Esophagus muscularis mucosa (tissue), 4 donors: ENCODE results near the gene EEF1B2.

Experiments
- EP300 ChIP-seq: sonication (generic); formaldehyde crosslinking; IDR thresholded peaks from one replicate; pipeline ENCODE4 v1.6.1; 2017; ENCODE audit warnings: antibody characterized with exemption
- POLR2A ChIP-seq: fragments of 450-650 bp; IDR thresholded peaks from one replicate; pipeline ENCODE4 v1.6.1; 2017; ENCODE audit warnings: antibody characterized with exemption, moderate library complexity, mild to moderate bottlenecking, low read depth
- POLR2AphosphoS5 ChIP-seq, 2 donors: sonication (generic); formaldehyde crosslinking; IDR thresholded peaks; one replicate each; pipeline ENCODE4 v1.6.1; 2017; ENCODE audit warnings: antibody characterized with exemption in 2 of 2
- TF ChIP-seq, protein P1 (sequence below), 3 experiments: fragments of 200-600 bp in 2 of 3; fragments of 450-650 bp in 1 of 3; sonication (generic) in 2 of 3; IDR thresholded peaks; one replicate each; pipeline ENCODE4 v1.5.1; 2017 to 2019; ENCODE audit warnings: antibody characterized with exemption in 3 of 3, mild to moderate bottlenecking in 2 of 3, moderate library complexity in 1 of 3

- TF ChIP-seq, protein P1, sequence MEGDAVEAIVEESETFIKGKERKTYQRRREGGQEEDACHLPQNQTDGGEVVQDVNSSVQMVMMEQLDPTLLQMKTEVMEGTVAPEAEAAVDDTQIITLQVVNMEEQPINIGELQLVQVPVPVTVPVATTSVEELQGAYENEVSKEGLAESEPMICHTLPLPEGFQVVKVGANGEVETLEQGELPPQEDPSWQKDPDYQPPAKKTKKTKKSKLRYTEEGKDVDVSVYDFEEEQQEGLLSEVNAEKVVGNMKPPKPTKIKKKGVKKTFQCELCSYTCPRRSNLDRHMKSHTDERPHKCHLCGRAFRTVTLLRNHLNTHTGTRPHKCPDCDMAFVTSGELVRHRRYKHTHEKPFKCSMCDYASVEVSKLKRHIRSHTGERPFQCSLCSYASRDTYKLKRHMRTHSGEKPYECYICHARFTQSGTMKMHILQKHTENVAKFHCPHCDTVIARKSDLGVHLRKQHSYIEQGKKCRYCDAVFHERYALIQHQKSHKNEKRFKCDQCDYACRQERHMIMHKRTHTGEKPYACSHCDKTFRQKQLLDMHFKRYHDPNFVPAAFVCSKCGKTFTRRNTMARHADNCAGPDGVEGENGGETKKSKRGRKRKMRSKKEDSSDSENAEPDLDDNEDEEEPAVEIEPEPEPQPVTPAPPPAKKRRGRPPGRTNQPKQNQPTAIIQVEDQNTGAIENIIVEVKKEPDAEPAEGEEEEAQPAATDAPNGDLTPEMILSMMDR (IDR thresholded peaks at IDR 0.05): no peak
- TF ChIP-seq EP300 (no peak), POLR2A (no peak), POLR2AphosphoS5 (IDR thresholded peaks at IDR 0.05) (no peak)
Measured at GRCh38 chr2:206198677-206199076, 39.0 kb downstream of the EEF1B2 start.
